OCI-M1 (cell line): ENCODE measurements around the gene PDE4D.

Source experiments
- DNase-seq: peaks from one replicate; lab custom pipeline; 2025; lab: John Stamatoyannopoulos, UW

The PDE4D gene

DNA sequence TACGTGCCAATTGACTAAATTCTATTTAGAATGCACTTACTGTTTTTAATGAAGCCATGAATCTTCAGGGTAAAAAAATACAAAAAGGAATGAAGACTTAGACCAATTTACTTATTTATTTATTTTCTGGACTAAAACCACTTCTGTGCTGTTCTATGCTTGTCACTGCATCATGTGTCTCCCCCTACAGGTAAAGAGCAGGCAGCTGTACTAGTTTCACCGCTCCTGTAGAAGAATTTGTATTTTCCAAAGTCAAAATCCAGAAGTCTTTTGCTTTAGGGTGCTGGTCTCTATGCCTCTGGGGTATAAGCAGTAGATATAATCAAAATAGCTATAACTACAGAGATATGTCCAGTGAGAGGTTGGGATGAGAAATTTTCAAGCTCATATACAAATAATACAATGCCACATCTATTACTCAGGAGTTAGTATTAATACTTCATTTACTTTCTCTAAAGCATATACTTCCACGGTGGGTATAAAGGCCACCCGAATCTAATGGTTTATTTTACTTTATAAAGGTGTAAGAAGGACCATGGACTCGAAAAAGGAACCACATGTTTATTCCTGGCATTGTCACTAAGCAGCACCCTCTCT lies 719.2 kb downstream of the PDE4D start:
- DNase-seq, result peak; percentile 80

DNA sequence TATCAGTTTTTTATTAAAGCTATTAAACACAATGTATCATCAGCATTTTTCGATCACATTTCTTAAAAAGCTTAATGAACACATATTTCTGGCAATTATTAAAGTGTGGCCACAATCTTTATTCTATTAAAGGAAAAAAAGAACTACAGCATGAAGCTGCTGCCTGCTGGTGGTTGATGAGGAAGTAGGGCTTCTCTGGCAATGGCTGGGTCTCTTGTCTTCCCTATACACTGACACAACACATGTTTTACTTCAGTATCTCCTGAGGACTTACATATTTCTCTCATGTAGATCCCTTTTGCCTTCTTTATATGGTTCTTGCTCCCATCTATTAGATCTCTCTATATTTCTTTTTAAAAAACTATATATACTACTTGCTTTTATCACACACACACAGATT lies 719.9 kb downstream of the PDE4D start:
- DNase-seq, result peak; percentile 39

DNA sequence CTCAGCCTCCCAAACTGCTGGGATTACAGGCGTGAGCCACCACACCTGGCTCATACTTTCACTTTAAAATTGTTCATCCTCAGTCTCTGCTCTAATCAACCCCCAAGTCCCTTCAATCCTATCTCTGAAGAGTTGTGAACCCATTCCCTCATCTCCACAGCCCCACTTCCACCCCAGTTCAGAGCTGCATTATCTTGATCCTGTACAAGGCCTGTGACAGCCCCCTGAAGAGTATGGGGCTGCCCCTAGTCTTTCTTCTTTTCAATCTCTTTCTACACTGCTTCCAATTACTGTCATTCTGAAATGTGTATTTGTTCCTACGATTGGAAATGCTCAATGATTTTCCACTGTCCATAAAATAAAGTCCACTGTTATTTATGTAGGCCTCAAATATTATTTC lies 722.4 kb downstream of the PDE4D start:
- DNase-seq, result no peak

DNA sequence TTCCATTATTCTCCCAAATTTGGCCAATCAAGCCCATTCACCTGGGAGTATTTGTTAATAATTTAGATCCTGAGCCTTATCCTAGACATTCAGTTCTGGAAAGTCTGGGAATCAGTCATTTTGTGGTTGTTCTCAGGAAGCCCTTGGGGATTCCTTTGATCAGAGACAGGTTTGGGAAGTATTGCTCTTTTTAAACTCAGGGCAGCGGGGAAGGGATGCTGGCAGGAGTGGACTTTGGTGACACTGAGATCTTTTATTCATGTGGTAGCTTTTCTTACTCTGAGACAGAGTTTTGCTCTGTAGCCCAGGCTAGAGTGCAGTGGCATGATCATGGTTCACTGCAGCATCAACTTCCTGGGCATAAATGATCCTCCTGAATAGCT lies 723.8 kb downstream of the PDE4D start:
- no peak for DNase-seq

DNA sequence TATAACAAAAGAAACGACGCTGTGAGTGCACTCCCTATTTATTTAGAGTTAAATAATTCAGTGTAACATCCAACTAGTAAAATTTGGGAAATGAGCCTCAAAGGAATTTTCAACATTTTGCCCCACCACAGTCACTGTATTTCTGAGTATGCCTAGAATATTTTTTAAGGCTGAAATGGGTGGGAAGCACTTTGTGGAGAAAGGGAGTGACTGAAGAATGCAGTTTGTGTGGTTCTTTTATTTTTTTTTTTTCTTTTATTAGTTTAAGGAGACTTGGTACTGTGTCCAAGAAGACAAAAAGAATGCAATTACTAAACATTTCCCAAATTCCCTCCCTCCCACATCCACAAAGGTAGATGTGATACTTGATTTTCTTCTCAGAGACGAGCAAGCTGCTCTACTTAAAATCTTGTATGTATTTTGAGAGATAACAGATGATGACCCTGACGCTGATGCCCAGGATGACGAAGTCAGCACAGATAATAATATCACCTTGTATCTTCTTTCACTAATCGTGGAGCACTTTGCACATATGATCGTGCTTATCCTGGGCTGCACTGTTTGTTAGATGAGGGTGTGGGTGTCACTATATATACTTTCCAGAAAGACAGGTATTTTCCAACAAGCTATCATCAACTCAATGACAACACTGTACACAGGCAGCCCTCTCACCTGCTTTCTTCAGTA lies 724.3 kb downstream of the PDE4D start:
- no peak for DNase-seq

DNA sequence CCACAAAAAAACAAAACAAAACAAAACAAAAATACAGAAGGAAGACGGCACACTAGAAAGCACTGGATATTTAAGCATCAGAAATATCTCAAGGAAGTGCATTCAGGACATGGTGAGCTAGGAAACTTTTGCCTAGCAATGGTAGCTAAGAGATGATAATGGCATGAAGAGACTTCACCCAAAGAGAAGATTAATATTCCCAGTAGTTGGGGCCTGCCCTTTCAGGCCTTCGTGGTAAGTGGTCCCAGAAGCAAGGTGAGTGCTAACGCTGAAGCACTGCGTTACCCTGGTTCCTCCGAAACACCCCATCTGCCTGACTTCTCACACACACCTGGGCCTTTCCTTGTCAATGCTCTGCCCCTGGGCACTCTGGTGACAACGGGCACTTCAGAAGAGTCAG lies 725.5 kb downstream of the PDE4D start:
- no peak for DNase-seq

DNA sequence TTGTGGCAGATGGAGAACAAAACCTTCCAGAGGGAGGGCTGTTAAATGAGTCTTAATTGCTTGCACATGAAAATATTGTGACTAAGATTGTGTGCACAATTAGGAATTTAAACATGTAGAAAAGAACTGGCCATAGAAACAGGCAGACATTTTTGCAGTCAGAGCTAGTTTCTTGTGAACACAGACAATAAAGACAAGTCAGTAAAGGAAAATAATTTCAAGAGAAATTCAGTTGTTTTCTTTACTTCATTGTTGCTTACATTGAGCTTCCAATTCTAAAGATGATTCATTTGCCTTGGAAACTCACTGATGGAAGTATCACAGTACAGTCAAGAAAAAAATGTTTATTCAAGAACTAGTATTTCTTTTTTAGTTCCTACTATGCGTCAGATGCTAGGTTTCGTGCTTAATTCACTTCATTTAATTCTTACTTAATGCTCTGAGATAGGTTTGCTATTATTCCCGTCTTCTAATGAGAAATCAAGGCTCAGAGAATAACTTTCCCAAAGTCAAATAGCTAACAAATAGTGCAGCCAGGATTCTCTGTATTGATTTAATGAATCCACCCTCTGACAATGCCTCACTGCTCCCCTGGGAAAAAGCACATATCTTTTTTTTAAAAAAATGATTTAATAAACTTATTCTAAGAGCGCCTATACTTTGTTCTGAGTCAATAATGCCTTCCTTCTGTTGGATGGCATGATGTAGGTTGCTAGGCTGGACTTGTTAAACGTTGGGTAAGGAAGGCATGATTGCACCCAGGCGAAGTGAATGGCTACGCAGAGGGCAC lies 729.3 kb downstream of the PDE4D start:
- DNase-seq, result no peak

DNA sequence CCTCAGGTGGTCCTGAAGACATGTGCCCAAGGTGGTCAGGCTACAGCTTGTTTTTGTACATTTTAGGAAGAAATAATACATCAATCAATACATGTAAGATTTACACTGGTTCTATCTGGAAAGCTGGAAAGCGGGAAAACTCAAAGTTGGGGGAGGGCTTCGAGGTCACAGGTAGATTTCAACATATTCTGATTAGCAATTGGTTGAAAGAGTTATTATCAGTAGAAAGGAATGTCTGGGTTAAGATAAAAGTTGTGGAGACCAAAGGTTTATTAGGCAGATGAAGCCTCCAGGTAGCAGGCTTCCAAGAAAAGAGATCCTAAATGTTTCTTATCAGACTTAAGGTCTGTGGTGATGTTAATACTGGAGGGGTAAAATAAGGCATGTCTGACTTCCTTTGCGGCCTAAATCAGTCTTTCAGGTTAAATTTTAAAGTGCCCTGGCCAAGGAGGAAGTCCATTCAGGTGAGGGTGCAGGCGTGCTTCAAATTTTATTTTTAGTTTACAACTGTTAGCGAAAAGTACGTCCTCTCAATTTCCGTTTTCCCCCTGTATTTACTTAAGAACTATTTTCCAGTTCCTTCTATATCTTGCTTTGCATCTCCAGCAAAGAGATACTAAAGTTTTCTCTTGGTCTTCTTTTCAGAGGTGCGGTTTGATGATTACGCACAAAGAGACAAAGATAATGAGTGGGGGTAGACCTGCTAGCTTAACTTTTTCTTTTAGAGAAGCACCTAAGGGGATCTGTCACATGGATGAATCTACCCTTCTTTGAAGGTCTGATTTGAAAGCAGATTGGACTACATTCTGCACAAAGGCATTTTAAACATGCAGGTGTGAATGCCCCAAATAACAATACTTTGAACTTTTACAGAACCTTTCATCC lies 732.1 kb downstream of the PDE4D start:
- no peak for DNase-seq

DNA sequence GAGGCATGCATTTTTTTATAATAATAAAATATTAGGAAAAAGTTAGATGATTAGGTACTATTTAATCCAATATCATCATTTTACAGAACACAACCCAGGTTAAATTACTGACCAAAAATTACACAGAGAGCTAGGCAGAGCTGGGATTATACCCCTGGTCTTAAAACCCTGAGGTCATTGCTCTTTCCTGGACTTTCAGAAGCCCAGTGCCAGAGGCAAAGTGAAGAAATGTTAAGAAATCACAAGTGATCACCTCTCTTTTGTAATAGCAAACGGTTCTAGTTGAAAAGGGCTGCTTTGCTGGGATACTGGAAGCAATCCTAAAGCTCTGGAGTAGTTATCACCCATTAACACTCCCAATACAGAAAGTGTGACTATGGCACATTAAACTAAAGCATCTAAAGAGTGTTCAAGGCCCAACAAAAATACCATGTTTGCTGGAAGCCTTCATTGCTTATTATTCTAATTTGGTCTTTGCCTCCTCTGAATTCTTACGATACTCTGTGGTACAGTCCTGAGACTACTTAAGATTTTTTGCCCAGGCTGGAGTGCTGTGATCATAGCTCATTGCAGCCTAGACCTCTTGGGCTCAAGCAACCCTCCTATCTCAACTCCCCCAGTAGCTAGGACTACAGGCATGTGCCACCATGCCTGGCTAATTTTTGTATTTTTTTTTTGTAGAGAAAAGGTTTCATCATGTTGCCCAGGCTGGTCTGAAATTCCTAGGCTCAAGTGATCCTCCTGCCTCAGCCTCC lies 734.7 kb downstream of the PDE4D start:
- no peak for DNase-seq

DNA sequence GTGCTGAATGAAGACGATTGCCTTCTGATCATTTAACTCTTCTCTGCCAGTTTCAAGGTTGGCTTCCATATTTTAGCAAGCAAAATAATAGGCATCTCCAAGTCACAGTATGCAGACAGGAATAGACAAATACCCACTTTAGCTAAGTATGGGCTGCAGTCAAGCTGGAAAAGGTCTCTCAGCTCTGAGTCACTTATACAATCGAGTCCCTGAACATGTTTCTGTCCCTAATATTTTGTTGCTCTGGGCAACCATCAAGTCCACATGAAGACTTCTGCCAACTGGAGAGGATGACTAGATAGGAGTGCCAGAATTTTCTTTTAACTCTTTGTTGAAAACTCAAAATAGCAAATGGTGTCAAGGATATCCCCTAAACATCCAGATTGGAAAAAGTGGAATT lies 735.4 kb downstream of the PDE4D start:
- DNase-seq, result no peak

DNA sequence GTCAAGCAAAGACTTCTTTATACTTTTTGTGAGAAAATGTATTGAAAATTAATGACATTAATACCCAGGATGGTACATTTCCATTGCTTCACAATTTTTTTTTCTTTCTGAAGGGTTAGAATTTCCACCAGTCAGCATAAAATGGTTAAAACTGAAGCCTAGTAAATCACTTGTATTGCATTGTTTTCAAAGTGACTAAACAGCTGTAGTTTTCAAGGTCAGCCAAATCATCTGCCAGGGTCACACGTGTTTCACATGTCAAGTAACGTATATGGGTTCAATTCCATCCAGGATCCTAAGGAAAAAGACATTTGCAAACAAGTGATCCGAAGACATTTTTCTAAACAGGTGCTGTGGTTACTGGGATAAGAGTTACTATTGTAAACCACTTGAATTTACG lies 736.5 kb downstream of the PDE4D start:
- no peak for DNase-seq

DNA sequence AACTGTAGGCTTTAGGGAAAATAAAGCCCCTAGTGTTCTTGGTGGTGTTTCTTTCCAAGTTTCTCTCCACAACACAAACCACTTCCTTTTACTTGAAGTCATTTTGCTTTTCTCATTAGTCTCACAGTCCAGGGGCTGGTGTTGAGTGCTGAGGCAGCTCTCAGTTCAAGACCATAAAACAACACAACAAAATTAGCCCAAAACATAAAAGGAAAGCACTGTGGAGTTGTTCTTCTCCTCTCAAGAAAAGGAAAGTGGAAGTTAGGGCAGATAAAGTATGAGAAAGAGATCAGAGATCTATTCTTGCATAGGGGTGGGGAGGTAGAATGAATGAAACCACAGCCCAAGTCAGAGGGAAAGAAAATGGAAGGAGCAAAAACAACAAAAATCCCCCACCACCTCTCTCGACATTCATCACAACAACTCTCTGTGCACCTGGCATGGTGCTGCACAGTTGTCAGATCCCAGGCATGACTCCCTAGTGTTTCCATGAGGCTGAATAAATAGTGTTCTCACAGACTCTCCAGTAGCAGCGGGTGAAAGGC lies 740.8 kb downstream of the PDE4D start:
- peak; percentile 55 for DNase-seq

DNA sequence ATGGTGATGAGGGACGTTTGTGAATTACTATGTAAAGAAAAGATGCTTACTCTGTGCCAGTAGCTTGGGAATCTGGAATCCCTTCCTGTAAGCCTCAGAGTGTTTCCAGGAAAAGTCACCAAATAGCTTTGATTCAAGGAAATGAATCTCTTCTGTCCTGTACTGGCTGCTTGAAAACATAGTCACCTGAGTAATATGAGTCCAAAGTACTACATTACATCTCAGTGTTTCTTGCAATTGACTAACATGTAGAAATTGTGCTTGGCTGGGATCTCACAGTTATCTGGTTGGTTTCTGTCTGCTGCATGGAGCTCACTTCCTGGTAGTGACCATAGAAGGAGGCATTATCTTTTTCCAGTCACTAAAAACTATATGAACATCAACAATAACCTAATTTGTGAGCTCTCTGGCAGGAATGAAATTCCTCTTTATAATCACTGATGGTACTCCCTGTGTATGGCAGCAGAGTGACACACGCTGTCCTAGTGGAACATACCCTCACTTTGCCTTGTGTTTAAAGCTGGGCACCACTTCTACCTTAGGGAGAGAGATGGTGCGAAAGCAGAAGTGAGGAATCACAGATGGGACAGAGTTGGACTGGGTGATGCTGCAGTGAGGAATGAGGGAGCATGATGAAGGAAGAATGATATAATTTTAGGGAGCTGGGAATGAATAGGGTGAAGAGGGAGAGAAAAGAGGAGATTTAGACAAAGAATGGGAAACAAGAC lies 742.2 kb downstream of the PDE4D start:
- DNase-seq, result peak; percentile 30

DNA sequence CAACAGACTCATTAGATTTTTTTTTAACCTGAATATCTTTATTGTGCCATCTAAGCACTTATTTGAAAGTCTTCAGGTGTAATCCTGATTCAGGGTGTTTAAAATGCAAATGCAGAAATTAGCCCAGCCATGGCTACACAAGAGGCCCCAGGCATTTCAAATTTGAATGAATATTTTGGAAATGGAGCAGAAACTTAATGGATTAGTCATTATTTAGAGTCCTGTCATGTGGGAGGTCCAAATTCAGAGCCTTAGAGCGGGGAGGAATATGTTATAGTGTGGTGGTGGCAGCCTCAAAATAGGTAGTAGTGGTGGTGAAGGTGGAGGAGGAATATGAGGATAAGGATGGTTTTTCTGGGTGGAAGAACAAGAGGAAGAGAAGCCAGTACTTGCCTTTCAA lies 743.7 kb downstream of the PDE4D start:
- no peak for DNase-seq

DNA sequence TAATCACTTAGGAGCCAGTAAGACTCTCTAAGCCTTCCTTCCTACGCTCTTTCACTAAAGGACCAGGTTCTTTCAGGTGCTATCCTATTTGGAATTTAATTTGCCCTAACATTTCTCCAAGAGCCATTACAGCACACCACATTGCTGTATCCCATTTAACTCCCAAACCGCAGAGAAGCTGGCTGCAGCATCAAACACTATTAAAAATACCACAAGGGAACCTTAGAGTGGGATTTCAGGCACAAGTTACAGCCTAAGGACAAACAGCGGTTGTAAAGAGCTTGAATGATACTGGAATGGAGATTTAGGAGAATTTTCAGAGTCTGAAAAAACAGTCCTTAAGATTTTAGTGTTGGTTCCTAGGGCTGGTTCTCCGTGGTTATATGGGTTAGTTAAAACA lies 744.3 kb downstream of the PDE4D start:
- no peak for DNase-seq

DNA sequence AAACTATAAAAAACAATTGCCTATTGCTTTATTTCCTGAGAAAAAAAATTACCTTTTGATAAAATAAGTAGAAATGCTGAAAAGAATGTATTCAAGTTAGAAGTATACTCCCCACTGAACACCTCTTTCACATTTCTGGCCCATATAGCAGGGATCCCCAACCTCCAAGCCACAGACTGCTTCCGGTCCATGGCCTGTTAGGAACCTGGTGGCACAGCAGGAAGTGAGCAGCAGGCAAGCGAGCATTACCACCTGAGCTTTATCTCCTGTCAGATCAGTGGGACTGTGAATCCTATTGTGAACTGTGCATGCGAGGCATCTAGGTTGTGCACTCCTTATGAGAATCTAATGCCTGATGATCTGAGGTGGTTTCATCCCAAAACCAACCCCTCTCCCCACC lies 746.8 kb downstream of the PDE4D start:
- DNase-seq, result no peak

DNA sequence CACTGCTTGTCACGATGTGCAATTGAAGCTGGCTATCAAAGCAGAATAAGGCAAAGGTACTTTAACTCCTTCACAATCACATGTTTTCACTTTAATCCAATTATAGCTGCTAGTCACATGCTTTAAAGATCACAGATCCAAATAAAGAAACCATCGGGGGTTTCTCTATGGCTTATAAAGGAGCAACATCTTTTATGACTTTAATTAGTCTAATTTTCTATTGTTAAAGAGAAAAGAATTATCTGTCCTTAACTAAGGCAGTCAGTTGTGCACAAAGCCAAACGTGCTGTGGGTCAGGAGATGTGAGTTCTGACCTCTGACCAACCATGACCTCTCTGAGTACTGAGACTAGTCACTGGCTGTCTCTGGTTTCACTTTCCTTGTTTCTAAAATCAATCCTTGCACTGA lies 749.6 kb downstream of the PDE4D start:
- DNase-seq, result no peak

DNA sequence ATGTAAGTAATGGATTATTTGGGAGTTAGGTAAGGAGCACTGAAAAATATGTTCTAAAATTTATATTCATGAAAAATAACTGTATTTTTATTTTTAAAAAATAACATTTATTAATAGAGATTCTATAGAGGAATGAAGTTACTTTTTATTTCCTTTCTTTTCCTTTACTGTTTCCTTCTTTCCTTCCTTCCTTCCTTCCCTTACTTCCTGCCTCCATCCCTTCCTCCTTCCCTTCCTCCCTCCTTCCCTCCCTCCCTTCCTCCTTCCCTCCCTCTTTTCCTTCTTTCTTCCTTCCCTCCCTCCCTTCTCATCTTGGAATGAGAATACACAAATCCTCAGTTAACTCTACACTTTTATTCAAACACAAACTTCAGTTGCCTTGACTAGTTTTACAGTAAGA lies 750.6 kb downstream of the PDE4D start:
- DNase-seq, result no peak

DNA sequence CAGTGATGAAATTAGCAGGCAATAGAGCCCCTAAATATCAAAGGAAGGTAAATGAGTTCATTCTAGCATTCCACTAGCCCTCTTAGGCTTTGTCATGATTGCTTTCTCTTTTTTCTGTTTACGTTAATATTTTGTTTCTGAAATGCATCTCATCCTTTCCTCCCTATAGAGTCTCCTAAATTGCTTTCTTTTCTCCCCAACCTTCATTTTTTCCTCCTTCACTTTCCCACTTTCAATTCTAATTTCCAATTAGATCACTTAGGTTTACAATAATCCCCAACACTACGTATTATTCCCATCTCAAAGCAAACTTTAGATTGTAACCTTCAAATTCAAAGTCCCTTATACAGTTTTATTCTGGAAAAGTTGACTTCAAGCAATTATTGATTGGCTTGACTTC lies 751.4 kb downstream of the PDE4D start:
- no peak for DNase-seq

DNA sequence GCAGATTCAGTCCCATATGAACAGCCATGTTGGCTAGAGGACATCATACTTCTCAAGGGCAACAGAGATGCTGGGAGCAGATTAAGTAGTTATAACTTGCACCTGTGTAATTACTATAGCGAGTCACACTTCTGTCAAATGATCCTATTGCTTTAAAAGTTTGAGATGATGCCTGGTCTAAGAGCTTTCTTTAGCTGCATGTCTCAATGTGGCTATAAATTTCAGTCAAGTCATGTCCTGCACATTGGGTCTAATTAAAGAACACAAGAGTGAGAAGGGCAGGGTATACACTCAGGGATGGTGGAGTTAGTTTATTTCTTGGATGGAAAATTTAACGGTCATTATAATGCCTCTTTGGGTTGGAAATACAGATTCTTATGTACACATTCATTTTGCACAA lies 753.4 kb downstream of the PDE4D start:
- DNase-seq, result no peak

DNA sequence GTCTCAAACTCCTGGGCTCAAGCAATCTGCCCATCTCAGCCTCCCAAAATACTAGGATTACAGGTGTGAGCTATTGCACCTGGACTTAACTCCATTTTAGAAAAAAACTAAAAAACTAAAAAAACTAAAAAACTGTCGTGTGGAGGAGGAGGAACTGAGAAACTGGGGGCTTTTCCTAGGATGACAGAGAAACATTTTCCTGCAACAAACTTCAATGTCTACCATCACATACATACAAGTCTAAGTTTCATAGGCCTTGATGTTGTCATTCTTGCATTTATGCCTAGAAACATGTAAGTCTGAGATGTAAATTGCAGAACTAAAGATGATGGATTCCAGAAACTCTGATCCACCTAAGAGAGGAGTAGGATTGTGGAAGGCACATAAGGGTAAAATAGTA lies 753.8 kb downstream of the PDE4D start:
- DNase-seq, result no peak
